Left ventricle myocardium inferior (tissue), 1 donor: ENCODE data around the gene FPGS. TPM values are rescaled to one million over a fixed set of nuclear protein-coding genes. Genes with fewer than 3 reads are reported as not detected.
A peak's percentile ranks its signal among the peaks of the same experiment; 100 is the strongest.

Experiments
- DNase-seq: peaks from one replicate; pipeline ENCODE4 v3.0.0-alpha.2; 2020
- H3K27ac ChIP-seq: fragments of 200-600 bp; replicated peaks from 2 replicates; pipeline ENCODE4 v1.8.0; 2021
- H3K27me3 ChIP-seq: fragments of 200-600 bp; 2 replicates; pipeline ENCODE4 v1.8.0; 2021; ENCODE audit warnings: low read depth
- H3K36me3 ChIP-seq: fragments of 200-600 bp; 2 replicates; pipeline ENCODE4 v1.8.0; 2021
- H3K4me1 ChIP-seq: fragments of 200-600 bp; 2 replicates; pipeline ENCODE4 v1.8.0; 2021
- H3K4me3 ChIP-seq: fragments of 200-600 bp; 2 replicates; pipeline ENCODE4 v1.8.0; 2021; ENCODE audit warnings: mild to moderate bottlenecking, moderate library complexity
- H3K9me3 ChIP-seq: fragments of 200-600 bp; replicated peaks from 2 replicates; pipeline ENCODE4 v1.8.0; 2021
- CTCF ChIP-seq: fragments of 200-600 bp; IDR thresholded peaks from 2 replicates; pipeline ENCODE4 v1.8.0; 2021; ENCODE audit warnings: antibody characterized with exemption, mild to moderate bottlenecking, borderline replicate concordance
- intact Hi-C: fragments of 100-400 bp; cut with micrococcal nuclease; formaldehyde crosslinking; loops from one replicate; pipeline ENCODE4 v1.11.0; 2022
- total RNA-seq: library from RNA; stranded (reverse); fragmentation: NEBNext Ultra II Directional; extraction: Animal tissue kit (Norgen Biotek cat#: 25700); gene quantifications from one replicate; pipeline ENCODE4 v1.2.1, GENCODE V29; 2021
- donor health status: DM: no; HTN: yes; CAD: no; lungs with severe emphysema.

The FPGS gene
- total RNA-seq, 1 donor from 2014 or later = 38.0 TPM

- Histone ChIP-seq H3K4me3 (peak overlapping the region; percentile 74), H3K36me3 (no peaks in the 10 kb centered on the region), H3K27me3 (no peaks in the 10 kb centered on the region), H3K9me3 (no peaks in the 10 kb centered on the region), H3K4me1 (peaks cover 50% of the 10 kb centered on the region), H3K27ac (peak overlapping the region; percentile 44)
- no peak for DNase-seq
- intact Hi-C loops = no loop called here
- TF ChIP-seq CTCF = no peak
These were observed 31.0 kb upstream of the FPGS start for GRCh38 chr9:127771570-127772189.

- H3K9me3 ChIP-seq = no peaks in the 10 kb centered on the region
- no peaks in the 10 kb centered on the region for H3K36me3 ChIP-seq
- no peak overlapping the region for H3K4me3 ChIP-seq
- no peak for DNase-seq
- no peak for TF ChIP-seq CTCF
- H3K4me1 ChIP-seq = peaks cover 45% of the 10 kb centered on the region
- no peak overlapping the region for H3K27ac ChIP-seq
- no peaks in the 10 kb centered on the region for H3K27me3 ChIP-seq
- intact Hi-C loops = no loop called here
These were observed 30.1 kb upstream of the FPGS start for GRCh38 chr9:127772603-127773002.

GRCh38 chr9:127773272-127773671 is 29.4 kb upstream of the FPGS start:
- no peak overlapping the region for H3K27ac ChIP-seq
- DNase-seq = no peak
- H3K9me3 ChIP-seq = no peaks in the 10 kb centered on the region
- H3K36me3 ChIP-seq = no peaks in the 10 kb centered on the region
- peaks cover 47% of the 10 kb centered on the region for H3K4me1 ChIP-seq
- H3K27me3 ChIP-seq = no peaks in the 10 kb centered on the region
- no peak for TF ChIP-seq CTCF
- H3K4me3 ChIP-seq = no peak overlapping the region
- intact Hi-C loops = no loop called here

- Histone ChIP-seq H3K4me1 (peaks cover 47% of the 10 kb centered on the region), H3K27ac (no peak overlapping the region), H3K36me3 (no peaks in the 10 kb centered on the region), H3K27me3 (no peaks in the 10 kb centered on the region), H3K4me3 (no peak overlapping the region), H3K9me3 (no peaks in the 10 kb centered on the region)
- no peak for DNase-seq
- intact Hi-C loops = no loop called here
- TF ChIP-seq CTCF = no peak
These were observed 28.7 kb upstream of the FPGS start for GRCh38 chr9:127773981-127774380.

GRCh38 chr9:127776195-127776923 is 26.3 kb upstream of the FPGS start:
- Histone ChIP-seq H3K27ac (peak overlapping the region; percentile 81), H3K4me1 (peaks cover 40% of the 10 kb centered on the region), H3K36me3 (no peaks in the 10 kb centered on the region), H3K27me3 (no peaks in the 10 kb centered on the region), H3K9me3 (no peaks in the 10 kb centered on the region), H3K4me3 (peak overlapping the region; percentile 52)
- no peak for TF ChIP-seq CTCF
- no peak for DNase-seq
- intact Hi-C loops = no loop called here
